Fibroblast of lung (primary cell): ENCODE data around the gene ERMP1.

ENCODE experiments used
- EZH2 ChIP-seq: IDR thresholded peaks from 2 replicates; pipeline ENCODE4 v1.5.1; 2012; ENCODE audit warnings: low read length, control low read depth, mild to moderate bottlenecking; ENCODE audit errors: missing control alignments
- TF ChIP-seq, protein P1 (sequence below), 2 donors: IDR thresholded peaks in 1 of 2; conservative IDR thresholded peaks in 1 of 2; 1 replicate in 1 of 2; 2 replicates in 1 of 2; pipeline ENCODE4 v1.5.1; 2011 to 2012; ENCODE audit warnings: low read length in 2 of 2, control low read depth in 1 of 2, inconsistent platforms in 1 of 2, low read depth in 1 of 2, mild to moderate bottlenecking in 1 of 2

DNA sequence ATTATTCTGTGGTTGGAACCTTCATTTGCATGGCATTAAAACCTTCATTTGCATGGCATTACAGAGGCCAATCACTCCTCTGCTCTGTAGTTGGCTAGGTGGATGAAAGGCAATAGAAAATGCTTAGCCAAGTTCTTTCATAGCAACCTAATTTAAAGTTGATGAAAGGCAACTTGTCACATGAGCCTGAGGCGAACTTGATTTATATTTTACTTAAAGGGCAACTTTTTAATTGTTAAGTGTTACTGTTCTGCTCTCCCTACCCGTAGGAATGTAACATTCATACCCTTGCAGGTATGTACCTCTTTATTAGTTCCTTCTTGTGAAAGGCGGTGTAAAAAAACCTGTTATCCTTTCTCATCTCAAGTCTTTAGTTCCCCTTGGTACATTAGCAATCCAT, 7.9 kb upstream of the ERMP1 start:
- TF ChIP-seq, protein P1, sequence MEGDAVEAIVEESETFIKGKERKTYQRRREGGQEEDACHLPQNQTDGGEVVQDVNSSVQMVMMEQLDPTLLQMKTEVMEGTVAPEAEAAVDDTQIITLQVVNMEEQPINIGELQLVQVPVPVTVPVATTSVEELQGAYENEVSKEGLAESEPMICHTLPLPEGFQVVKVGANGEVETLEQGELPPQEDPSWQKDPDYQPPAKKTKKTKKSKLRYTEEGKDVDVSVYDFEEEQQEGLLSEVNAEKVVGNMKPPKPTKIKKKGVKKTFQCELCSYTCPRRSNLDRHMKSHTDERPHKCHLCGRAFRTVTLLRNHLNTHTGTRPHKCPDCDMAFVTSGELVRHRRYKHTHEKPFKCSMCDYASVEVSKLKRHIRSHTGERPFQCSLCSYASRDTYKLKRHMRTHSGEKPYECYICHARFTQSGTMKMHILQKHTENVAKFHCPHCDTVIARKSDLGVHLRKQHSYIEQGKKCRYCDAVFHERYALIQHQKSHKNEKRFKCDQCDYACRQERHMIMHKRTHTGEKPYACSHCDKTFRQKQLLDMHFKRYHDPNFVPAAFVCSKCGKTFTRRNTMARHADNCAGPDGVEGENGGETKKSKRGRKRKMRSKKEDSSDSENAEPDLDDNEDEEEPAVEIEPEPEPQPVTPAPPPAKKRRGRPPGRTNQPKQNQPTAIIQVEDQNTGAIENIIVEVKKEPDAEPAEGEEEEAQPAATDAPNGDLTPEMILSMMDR (conservative IDR thresholded peaks at IDR 0.05 in 1 of 2, IDR thresholded peaks at IDR 0.05 in 1 of 2; ENCODE audit: low read depth in 1 of 2, low read length in 2 of 2) = no peak
- no peak for TF ChIP-seq EZH2
